Esophagus muscularis mucosa (tissue), 4 donors: ENCODE results near the gene LCTL.

ENCODE experiments used
- CTCF ChIP-seq, 3 experiments: fragments of 200-600 bp in 2 of 3; fragments of 450-650 bp in 1 of 3; sonication (generic) in 2 of 3; IDR thresholded peaks; one replicate each; pipeline ENCODE4 v1.5.1; 2017 to 2019; ENCODE audit warnings: antibody characterized with exemption in 3 of 3, mild to moderate bottlenecking in 2 of 3, moderate library complexity in 1 of 3
- EP300 ChIP-seq: sonication (generic); formaldehyde crosslinking; IDR thresholded peaks from one replicate; pipeline ENCODE4 v1.6.1; 2017; ENCODE audit warnings: antibody characterized with exemption
- POLR2A ChIP-seq: fragments of 450-650 bp; IDR thresholded peaks from one replicate; pipeline ENCODE4 v1.6.1; 2017; ENCODE audit warnings: antibody characterized with exemption, moderate library complexity, mild to moderate bottlenecking, low read depth

- TF ChIP-seq CTCF (IDR thresholded peaks at IDR 0.05): no peak
- TF ChIP-seq POLR2A: no peak
- no peak for TF ChIP-seq EP300
Measured at GRCh38 chr15:66600240-66600627, 34.4 kb upstream of the LCTL start.
